B cell (primary cell): ENCODE measurements around the gene PYY. TPM values are rescaled to one million over a fixed set of nuclear protein-coding genes. Genes with fewer than 3 reads are reported as not detected.
"Not testable (repeated sequence)": the region's sequence is repeated elsewhere in the genome, so short reads cannot be mapped to it uniquely, and the experiment has no call there.

Experiments
- ATAC-seq: fragments of 200-7000 bp; cut with Tn5 transposase; one replicate; pipeline ENCODE4 v1.10.0; 2021; ENCODE audit warnings: low read depth, mild to moderate bottlenecking, moderate number of reproducible peaks, moderate library complexity
- CTCF ChIA-PET: fragments of 350-600 bp; sonication (Branson Sonifier 250); formaldehyde crosslinking; loops from one replicate; lab custom pipeline; 2021; ENCODE audit warnings: antibody characterized with exemption, inconsistent platforms; lab: Charles Lee
- POLR2A ChIA-PET: fragments of 350-600 bp; sonication (Branson Sonifier 250); formaldehyde crosslinking; loops from one replicate; lab custom pipeline; 2021; ENCODE audit warnings: antibody characterized with exemption; lab: Charles Lee
- DNase-seq: peaks from one replicate; pipeline ENCODE4 v3.0.0; 2013
- H2AFZ ChIP-seq: 2 replicates; pipeline ENCODE4 v1.6.1; 2012; ENCODE audit warnings: mild to moderate bottlenecking, low read depth, low read length; ENCODE audit not compliant: insufficient read depth, poor library complexity, severe bottlenecking
- H3K27ac ChIP-seq, 2 donors: 1 replicate in 1 of 2; 2 replicates in 1 of 2; pipeline ENCODE4 v1.5.1; 2012 to 2013; ENCODE audit warnings: low read length in 2 of 2, mild to moderate bottlenecking in 2 of 2, moderate library complexity in 1 of 2
- H3K27me3 ChIP-seq, 4 experiments: fragments of 200-600 bp in 1 of 4; sonication (generic) in 1 of 4; replicated peaks in 1 of 4; 1 replicate in 2 of 4; 2 replicates in 2 of 4; pipeline versions ENCODE4 v1.6.1 to v1.7.0; 2013 to 2016; ENCODE audit warnings: low read length in 3 of 4, mild to moderate bottlenecking in 2 of 4, mixed read lengths in 1 of 4, moderate library complexity in 1 of 4; ENCODE audit not compliant: insufficient read depth in 4 of 4, control insufficient read depth in 3 of 4; ENCODE audit errors: control extremely low read depth in 1 of 4
- H3K36me3 ChIP-seq, 2 experiments: replicated peaks in 1 of 2; 1 replicate in 1 of 2; 2 replicates in 1 of 2; pipeline versions ENCODE4 v1.6.1 to v1.7.1; 2013; ENCODE audit warnings: low read length in 1 of 2; ENCODE audit not compliant: insufficient read depth in 2 of 2, control insufficient read depth in 1 of 2; ENCODE audit errors: control extremely low read depth in 1 of 2, extremely low read depth in 1 of 2
- H3K4me1 ChIP-seq, 2 donors: fragments of 200-600 bp in 1 of 2; sonication (generic) in 1 of 2; 1 replicate in 1 of 2; 2 replicates in 1 of 2; pipeline versions ENCODE4 v1.5.1 to v1.6.1; 2013 to 2017; ENCODE audit warnings: low read length in 2 of 2; ENCODE audit not compliant: control insufficient read depth in 2 of 2, insufficient read depth in 2 of 2
- H3K4me2 ChIP-seq: replicated peaks from 2 replicates; pipeline ENCODE3; 2012; ENCODE audit warnings: mild to moderate bottlenecking, low read depth, low read length; ENCODE audit not compliant: poor library complexity, severe bottlenecking
- H3K4me3 ChIP-seq, 5 experiments: fragments of 200-600 bp in 1 of 5; sonication (generic) in 1 of 5; 1 replicate in 3 of 5; 2 replicates in 2 of 5; pipeline versions ENCODE4 v1.5.1 to v1.7.0; 2011 to 2016; ENCODE audit warnings: low read length in 4 of 5, mild to moderate bottlenecking in 4 of 5, low read depth in 2 of 5, control low read depth in 1 of 5, moderate library complexity in 1 of 5; ENCODE audit not compliant: insufficient read depth in 1 of 5; ENCODE audit errors: control extremely low read depth in 1 of 5, extremely low read depth in 1 of 5
- H3K79me2 ChIP-seq: fragments of 200-600 bp; sonication (generic); one replicate; pipeline ENCODE4 v1.6.0; 2016; ENCODE audit warnings: low read length; ENCODE audit not compliant: control insufficient read depth, insufficient read depth
- H3K9ac ChIP-seq: fragments of 200-600 bp; sonication (generic); 2 replicates; pipeline ENCODE4 v1.6.1; 2017; ENCODE audit warnings: mild to moderate bottlenecking, low read length, moderate library complexity
- H3K9me3 ChIP-seq, 3 donors: one replicate each; pipeline versions ENCODE4 v1.6.1 to v1.7.1; 2013; ENCODE audit warnings: low read length in 2 of 3; ENCODE audit not compliant: control insufficient read depth in 2 of 3, insufficient read depth in 1 of 3; ENCODE audit errors: control extremely low read depth in 1 of 3
- H4K20me1 ChIP-seq: 2 replicates; pipeline ENCODE4 v1.6.0; 2012; ENCODE audit warnings: mild to moderate bottlenecking, low read length; ENCODE audit not compliant: insufficient read depth, control insufficient read depth, poor library complexity, severe bottlenecking
- H3K27ac Mint-ChIP-seq: one replicate; pipeline ENCODE4 v1.8.0; 2021; ENCODE audit warnings: mixed read lengths
- H3K27me3 Mint-ChIP-seq: one replicate; pipeline ENCODE4 v1.8.0; 2021; ENCODE audit warnings: mixed read lengths
- H3K4me1 Mint-ChIP-seq: one replicate; pipeline ENCODE4 v1.8.0; 2021; ENCODE audit warnings: mixed read lengths
- H3K4me3 Mint-ChIP-seq: one replicate; pipeline ENCODE4 v1.8.0; 2021; ENCODE audit warnings: mixed read lengths
- H3K9me3 Mint-ChIP-seq: one replicate; pipeline ENCODE4 v1.8.0; 2022; ENCODE audit warnings: mixed read lengths; ENCODE audit not compliant: insufficient read depth
- CTCF ChIP-seq: fragments of 200-600 bp; IDR thresholded peaks from one replicate; pipeline ENCODE4 v1.8.0; 2022; ENCODE audit warnings: antibody characterized with exemption, mild to moderate bottlenecking
- EZH2 ChIP-seq: IDR thresholded peaks from 2 replicates; pipeline ENCODE4 v1.6.1; 2012; ENCODE audit warnings: borderline replicate concordance, low read depth, mild to moderate bottlenecking, moderate library complexity, low read length; ENCODE audit not compliant: insufficient read depth, poor library complexity, severe bottlenecking
- WGBS: methylation state at CpG from one replicate; pipeline ENCODE4 v1.1.5; 2013; ENCODE audit warnings: missing lambda C conversion rate; ENCODE audit not compliant: insufficient coverage; 5-methylcytosine and 5-hydroxymethylcytosine counted together
- intact Hi-C: fragments of 100-400 bp; cut with micrococcal nuclease; formaldehyde crosslinking; loops from one replicate; pipeline ENCODE4 v1.10.0; 2022
- polyA plus RNA-seq: library from polyadenylated mRNA; depleted of rRNA; stranded (reverse); fragments of >200 nt; gene quantifications from 2 replicates; pipeline ENCODE4 v1.2.3, GENCODE V29; 2012
- total RNA-seq, 2 donors: library from RNA; stranded (reverse); fragments of 120-200 nt in 1 of 2; gene quantifications; 1 replicate in 1 of 2; 2 replicates in 1 of 2; pipeline versions ENCODE4 v1.2.3 to v1.2.4, GENCODE V29; 2013 to 2022

Gene PYY
- total and polyA plus RNA-seq, 2 donors (not counting 1 experiment from before 2014, with no cell fraction given), result 0.19 TPM; not detected in 1

- POLR2A ChIA-PET, result no interaction called here
- intact Hi-C loops, result no loop called here
- Mint-ChIP-seq H3K27me3 (peaks cover 27% of the 10 kb centered on the region), H3K9me3 (no peaks in the 10 kb centered on the region), H3K27ac (no peak overlapping the region), H3K4me3 (no peak overlapping the region), H3K4me1 (peaks cover 3% of the 10 kb centered on the region)
- ATAC-seq, result no peak
- peaks cover 8 to 9% of the 10 kb centered on the region in 2 donors for H3K4me1 ChIP-seq
- no peak overlapping the region for H3K4me3 ChIP-seq
- H3K36me3 ChIP-seq, result no peaks in the 10 kb centered on the region
- no peak overlapping the region for H3K9ac ChIP-seq
- H3K27me3 ChIP-seq, result peaks cover 0 to 22% (median 8%) of the 10 kb centered on the region in 4 experiments
- no peak overlapping the region for H3K27ac ChIP-seq
- TF ChIP-seq CTCF (no peak), EZH2 (no peak)
- no peaks in the 10 kb centered on the region for H3K79me2 ChIP-seq
- CTCF ChIA-PET, result no interaction called here
- peaks cover 0 to 9% (median 0%) of the 10 kb centered on the region in 3 donors for H3K9me3 ChIP-seq
- no peaks in the 10 kb centered on the region for H4K20me1 ChIP-seq
- no peak overlapping the region for H3K4me2 ChIP-seq
- no peak overlapping the region for H2AFZ ChIP-seq
- no CpG with 5 or more reads among the region's 3 CpGs for WGBS
- DNase-seq, result no peak
Measured at GRCh38 chr17:43998552-43998951, 44.8 kb upstream of the PYY start.

GRCh38 chr17:43997180-43997579 lies 43.4 kb upstream of the PYY start:
- H4K20me1 ChIP-seq, H3K9ac ChIP-seq, H3K4me3 ChIP-seq, H3K79me2 ChIP-seq, H3K27ac Mint-ChIP-seq, H3K36me3 ChIP-seq, H3K9me3 ChIP-seq, H3K4me1 Mint-ChIP-seq, H3K4me3 Mint-ChIP-seq, DNase-seq, H3K27ac ChIP-seq, H3K4me1 ChIP-seq, H3K4me2 ChIP-seq, H2AFZ ChIP-seq, POLR2A ChIA-PET, ATAC-seq, intact Hi-C loops, H3K9me3 Mint-ChIP-seq: not testable (repeated sequence)
- peaks cover 0 to 22% (median 7%) of the 10 kb centered on the region in 4 experiments for H3K27me3 ChIP-seq
- 89% methylated on average over 5 of the region's 5 CpGs for WGBS
- H3K27me3 Mint-ChIP-seq, result peaks cover 30% of the 10 kb centered on the region
- CTCF ChIA-PET, result interaction anchor here (2.4 kb wide), 1 partner anchor 53 kb away, joined by 13 read pairs; no protein-coding TSS in a partner anchor
